ENCODE results near the gene ZNF292.
"Not testable (repeated sequence)": the region's sequence is repeated elsewhere in the genome, so short reads cannot be mapped to it uniquely, and the experiment has no call there.

Gene ZNF292

DNA sequence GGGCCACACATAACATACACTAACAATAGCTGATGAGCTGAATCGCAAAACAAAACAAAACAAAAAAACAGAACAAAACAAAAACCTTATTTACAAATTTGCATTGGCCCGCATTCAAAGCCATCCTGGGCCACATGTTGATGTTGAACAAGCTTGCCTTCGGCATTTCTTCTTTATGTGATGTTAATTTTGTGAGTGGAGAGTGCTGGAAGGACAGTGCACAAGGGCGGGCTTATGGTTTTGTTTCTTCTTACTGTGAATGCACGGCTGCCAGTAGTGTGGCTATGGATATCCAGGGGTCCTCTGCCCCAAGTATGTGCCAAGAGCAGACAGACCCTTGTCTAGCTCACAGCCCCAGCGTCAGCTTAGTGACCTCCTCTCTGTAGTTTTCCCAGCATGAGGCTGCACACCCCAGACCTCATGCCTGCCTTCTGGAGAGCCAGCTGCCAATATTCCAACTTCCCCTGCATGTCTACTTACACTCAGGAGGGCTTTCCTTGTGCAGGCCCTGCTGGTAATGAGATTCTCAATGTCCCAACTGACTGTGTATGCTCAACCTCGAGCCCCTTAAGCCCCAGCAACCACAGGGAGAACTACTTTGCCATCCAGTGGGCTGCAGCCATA lies 24.9 kb downstream of the ZNF292 start:
- no peak for ATAC-seq (ENCODE audit: low read depth)
- Mint-ChIP-seq H3K36me3 (peaks cover 25% of the 10 kb centered on the region), H3K9me3 (no peaks in the 10 kb centered on the region), H3K27ac (peak overlapping the region; percentile 33), H3K4me3 (no peak overlapping the region), H3K27me3 (no peaks in the 10 kb centered on the region), H3K4me1 (peaks cover 48% of the 10 kb centered on the region)
- no peak for DNase-seq (ENCODE audit: low spot score in 2 of 2)

DNA sequence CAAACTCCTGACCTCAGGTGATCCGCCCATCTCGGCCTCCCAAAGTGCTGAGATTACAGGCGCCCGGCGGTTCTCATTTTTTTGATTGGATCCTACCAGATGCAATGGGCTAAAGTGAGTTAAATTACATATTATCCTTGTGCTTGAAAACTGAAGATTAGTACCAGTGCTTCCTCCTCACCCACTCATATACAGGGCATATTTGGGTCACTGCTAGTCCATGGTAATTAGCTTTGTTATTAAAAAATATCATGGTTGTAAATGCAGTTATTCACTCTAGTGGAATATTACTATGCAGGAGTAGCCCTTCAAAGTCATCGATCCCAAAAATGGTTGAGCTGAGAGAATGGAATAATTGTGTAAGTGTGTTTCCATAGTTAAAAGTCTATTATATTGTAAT lies 26.5 kb downstream of the ZNF292 start:
- ATAC-seq (ENCODE audit: low read depth) (no peak), DNase-seq (ENCODE audit: low spot score in 2 of 2) (no peak)
- Mint-ChIP-seq H3K4me3 (no peak overlapping the region), H3K27ac (peak overlapping the region; percentile 82), H3K36me3 (peaks cover 20% of the 10 kb centered on the region), H3K9me3 (no peaks in the 10 kb centered on the region), H3K27me3 (no peaks in the 10 kb centered on the region), H3K4me1 (peaks cover 39% of the 10 kb centered on the region)

DNA sequence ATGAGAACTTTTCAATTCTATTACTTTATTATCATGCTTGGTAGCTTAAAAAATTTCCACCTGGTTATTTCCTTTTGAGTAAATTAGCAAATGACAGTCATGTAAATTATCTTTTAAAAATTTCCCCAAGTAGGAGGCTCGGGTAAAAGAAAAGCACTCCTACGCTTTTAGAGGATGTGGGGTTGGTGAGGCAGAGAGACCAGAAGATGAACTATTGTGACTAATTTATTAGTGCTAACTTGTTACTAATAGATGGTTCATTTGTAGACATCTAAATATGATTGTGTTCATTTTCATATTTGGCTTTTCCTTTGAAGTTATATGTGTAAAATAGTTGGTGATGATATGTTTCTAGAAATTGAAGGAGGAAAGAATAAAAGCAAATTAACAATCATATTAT lies 27.0 kb downstream of the ZNF292 start:
- peak; percentile 89 for ATAC-seq (ENCODE audit: low read depth)
- Mint-ChIP-seq H3K36me3 (peaks cover 17% of the 10 kb centered on the region), H3K4me3 (peak overlapping the region; percentile 17), H3K4me1 (peaks cover 39% of the 10 kb centered on the region), H3K27me3 (no peaks in the 10 kb centered on the region), H3K9me3 (no peaks in the 10 kb centered on the region), H3K27ac (peak overlapping the region; percentile 82)
- DNase-seq (ENCODE audit: low spot score in 2 of 2), result no peak

DNA sequence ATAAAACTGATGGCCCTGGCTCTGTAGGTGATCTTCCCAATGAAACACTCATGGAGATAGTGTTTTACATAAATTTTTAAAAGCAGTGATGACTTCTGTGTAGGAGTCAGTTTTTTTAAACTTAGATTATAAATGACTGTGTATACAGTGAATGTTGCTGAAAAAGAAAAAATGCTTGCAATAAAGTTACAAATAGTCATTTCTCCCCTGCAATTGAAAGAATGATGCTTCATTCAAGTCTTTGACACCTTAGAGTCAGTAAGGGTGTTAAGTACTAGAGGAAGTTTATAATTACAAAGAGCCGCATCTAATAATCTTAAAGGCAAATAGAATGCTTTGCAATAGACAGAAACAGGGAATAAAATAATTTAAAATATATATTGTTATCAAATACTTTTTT lies 27.6 kb downstream of the ZNF292 start:
- H3K27ac Mint-ChIP-seq, result peak overlapping the region; percentile 82
- no peak overlapping the region for H3K4me3 Mint-ChIP-seq
- peaks cover 14% of the 10 kb centered on the region for H3K36me3 Mint-ChIP-seq
- DNase-seq (ENCODE audit: low spot score in 2 of 2) (no peak), ATAC-seq (ENCODE audit: low read depth) (no peak)
- peaks cover 38% of the 10 kb centered on the region for H3K4me1 Mint-ChIP-seq
- no peaks in the 10 kb centered on the region for H3K27me3 Mint-ChIP-seq
- no peaks in the 10 kb centered on the region for H3K9me3 Mint-ChIP-seq

DNA sequence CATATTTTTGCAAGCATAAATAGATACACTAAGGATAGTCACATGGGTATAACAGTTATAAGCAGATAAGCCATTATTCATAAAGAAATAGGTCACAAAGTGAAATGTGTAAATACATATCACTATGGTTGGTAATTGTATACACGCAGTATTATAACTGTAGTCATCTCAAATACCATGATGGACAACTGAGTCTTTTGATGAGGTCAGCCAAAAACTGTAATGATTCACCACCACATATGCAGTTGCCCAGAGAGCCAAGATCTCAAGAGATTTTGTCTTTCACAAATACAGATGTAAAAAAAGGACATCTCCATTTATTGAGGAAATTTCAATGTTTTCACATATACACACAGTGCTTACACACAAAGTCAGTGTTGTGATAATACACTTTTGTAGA lies 28.3 kb downstream of the ZNF292 start:
- peaks cover 34% of the 10 kb centered on the region for H3K4me1 Mint-ChIP-seq
- no peaks in the 10 kb centered on the region for H3K27me3 Mint-ChIP-seq
- H3K4me3 Mint-ChIP-seq, result no peak overlapping the region
- DNase-seq (ENCODE audit: low spot score in 2 of 2) (no peak), ATAC-seq (ENCODE audit: low read depth) (no peak)
- peaks cover 14% of the 10 kb centered on the region for H3K36me3 Mint-ChIP-seq
- no peaks in the 10 kb centered on the region for H3K9me3 Mint-ChIP-seq
- H3K27ac Mint-ChIP-seq, result no peak overlapping the region

DNA sequence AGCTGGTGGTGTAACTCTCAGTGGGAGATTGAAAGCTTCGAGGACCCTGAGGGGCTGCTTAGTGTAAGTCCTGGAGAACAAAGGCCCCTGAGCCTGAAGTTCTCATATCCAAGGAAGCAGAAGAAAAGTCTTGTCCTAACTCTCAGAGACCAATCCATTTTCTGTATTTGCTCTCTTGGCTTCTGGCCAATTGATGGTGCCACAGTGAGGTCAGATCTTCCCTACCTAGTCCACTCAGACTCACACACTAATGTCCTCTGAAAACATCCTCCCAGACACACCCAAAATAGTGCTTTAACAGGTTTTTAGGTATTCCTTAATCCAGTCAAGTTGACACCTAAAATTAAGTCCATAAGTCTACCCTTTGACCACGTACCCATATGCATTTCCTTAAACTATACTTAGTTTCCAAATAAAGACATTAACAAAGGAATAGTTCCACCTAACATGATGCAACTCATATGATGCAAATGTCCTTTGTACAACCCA lies 29.4 kb downstream of the ZNF292 start:
- Mint-ChIP-seq H3K4me3 (no peak overlapping the region), H3K27me3 (no peaks in the 10 kb centered on the region), H3K27ac (peak overlapping the region; percentile 29), H3K9me3 (no peaks in the 10 kb centered on the region), H3K36me3 (peaks cover 13% of the 10 kb centered on the region), H3K4me1 (peaks cover 31% of the 10 kb centered on the region)
- DNase-seq (ENCODE audit: low spot score in 2 of 2), result no peak
- no peak for ATAC-seq (ENCODE audit: low read depth)

DNA sequence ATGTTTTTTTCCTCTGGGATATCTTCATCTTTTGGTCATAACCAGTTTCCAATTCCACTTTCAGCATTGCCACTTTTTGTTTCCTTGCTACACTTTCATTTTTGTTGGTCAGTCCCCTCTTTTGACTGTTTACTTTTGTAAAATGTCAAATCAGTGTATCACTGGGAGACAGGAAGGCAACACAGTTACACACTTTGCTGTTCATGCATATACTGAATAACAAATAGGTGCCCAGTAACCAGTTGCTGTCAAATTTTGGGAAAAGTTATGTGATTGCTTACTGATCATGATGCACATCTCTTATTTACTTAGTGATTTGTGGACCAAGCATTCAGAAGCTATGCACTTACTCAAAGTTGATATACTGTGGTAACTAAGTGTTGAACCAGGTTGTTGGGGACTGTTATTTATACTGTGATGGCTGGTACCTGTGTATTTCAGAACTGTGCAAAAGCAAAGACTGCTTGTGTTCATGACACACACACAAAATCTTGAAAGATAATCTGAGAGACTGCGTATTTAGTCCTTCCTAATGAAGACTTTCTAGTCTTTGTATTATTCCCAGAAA lies 41.0 kb downstream of the ZNF292 start:
- peak overlapping the region; percentile 75 for H3K27ac Mint-ChIP-seq
- H3K9me3 Mint-ChIP-seq, result no peaks in the 10 kb centered on the region
- DNase-seq (ENCODE audit: low spot score in 2 of 2) (no peak), ATAC-seq (ENCODE audit: low read depth) (no peak)
- H3K27me3 Mint-ChIP-seq, result no peaks in the 10 kb centered on the region
- H3K36me3 Mint-ChIP-seq, result peaks cover 2% of the 10 kb centered on the region
- H3K4me1 Mint-ChIP-seq, result peaks cover 27% of the 10 kb centered on the region
- peak overlapping the region; percentile 21 for H3K4me3 Mint-ChIP-seq

DNA sequence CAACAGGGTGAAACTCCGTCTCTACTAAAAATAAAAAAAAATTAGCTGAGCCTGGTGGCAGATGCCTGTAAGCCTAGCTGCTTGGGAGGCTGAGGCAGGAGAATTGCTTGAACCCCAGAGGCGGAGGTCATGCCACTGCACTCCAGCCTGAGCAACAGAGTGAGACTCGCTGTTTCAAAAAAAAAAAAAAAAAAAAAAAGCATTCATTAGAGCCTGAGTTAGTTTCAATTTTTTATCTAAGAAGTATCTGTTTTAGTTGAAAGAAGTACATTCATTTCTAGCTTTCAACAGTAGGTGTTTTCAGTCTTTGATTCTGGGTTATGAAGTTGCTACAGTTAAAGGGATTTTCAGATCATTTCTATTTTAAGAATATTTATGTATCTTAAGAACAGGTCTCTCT lies 42.2 kb downstream of the ZNF292 start:
- ATAC-seq (ENCODE audit: low read depth) (no peak), DNase-seq (ENCODE audit: low spot score in 2 of 2) (no peak)
- Mint-ChIP-seq H3K9me3 (no peaks in the 10 kb centered on the region), H3K27ac (no peak overlapping the region), H3K27me3 (no peaks in the 10 kb centered on the region), H3K4me3 (no peak overlapping the region), H3K36me3 (no peaks in the 10 kb centered on the region), H3K4me1 (peaks cover 24% of the 10 kb centered on the region)

DNA sequence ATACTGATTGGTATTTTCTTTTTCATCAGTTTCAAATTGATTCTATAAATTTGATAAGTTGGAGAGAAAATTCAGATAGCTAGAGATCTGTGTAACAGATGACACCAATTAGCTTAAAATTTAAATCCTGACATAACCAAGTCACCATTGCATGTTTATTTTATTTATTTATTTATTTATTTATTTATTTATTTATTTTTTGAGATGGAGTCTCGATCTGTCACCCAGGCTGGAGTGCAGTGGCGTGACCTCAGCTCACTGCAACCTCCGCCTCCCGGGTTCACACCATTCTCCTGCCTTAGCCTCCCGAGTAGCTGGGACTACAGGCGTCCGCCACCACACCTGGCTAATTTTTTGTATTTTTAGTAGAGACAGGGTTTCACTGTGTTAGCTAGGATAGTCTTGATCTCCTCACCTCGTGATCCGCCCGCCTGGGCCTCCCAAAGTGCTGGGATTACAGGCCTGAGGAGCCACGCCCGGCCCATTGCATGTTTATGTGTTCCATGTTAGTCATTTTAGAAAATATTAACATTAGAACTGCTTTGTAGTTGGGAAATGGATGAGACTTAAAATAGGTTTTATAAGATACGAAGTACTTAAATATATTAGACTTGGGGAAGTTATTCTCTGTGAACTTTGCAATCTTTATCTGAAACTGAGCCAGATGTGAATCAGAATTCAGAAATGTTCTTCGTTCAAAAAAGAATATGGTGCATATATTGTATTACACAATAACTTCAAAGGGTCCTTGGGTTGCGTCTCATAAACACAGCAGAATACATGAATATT lies 42.9 kb downstream of the ZNF292 start:
- not testable (repeated sequence) for DNase-seq (ENCODE audit: low spot score in 2 of 2); H3K27me3 Mint-ChIP-seq; H3K27ac Mint-ChIP-seq; H3K9me3 Mint-ChIP-seq; H3K36me3 Mint-ChIP-seq; H3K4me3 Mint-ChIP-seq; ATAC-seq (ENCODE audit: low read depth)
- H3K4me1 Mint-ChIP-seq, result peaks cover 23% of the 10 kb centered on the region

DNA sequence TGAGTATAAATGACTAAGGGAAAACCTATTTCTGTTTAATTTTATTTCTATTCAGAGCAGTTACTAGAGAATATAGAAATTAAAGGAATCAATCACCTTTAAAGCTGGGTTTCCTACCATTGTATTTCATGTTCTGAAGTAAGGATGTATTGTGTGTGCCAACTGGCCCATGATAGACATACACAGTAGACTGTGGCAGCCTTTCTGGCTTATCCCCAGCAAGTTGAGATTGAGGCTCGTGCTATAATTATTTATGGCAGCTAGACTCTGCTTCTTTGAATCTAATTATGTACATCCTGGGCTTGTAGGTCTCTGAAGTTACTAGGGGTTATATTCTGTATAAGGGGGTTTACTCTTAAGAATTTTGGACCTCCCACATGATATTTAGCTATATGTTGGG lies 44.4 kb downstream of the ZNF292 start:
- no peak overlapping the region for H3K4me3 Mint-ChIP-seq
- H3K4me1 Mint-ChIP-seq, result peaks cover 26% of the 10 kb centered on the region
- H3K27ac Mint-ChIP-seq, result peak overlapping the region; percentile 14
- H3K9me3 Mint-ChIP-seq, result no peaks in the 10 kb centered on the region
- H3K36me3 Mint-ChIP-seq, result no peaks in the 10 kb centered on the region
- H3K27me3 Mint-ChIP-seq, result no peaks in the 10 kb centered on the region
- DNase-seq (ENCODE audit: low spot score in 2 of 2) (no peak), ATAC-seq (ENCODE audit: low read depth) (no peak)

DNA sequence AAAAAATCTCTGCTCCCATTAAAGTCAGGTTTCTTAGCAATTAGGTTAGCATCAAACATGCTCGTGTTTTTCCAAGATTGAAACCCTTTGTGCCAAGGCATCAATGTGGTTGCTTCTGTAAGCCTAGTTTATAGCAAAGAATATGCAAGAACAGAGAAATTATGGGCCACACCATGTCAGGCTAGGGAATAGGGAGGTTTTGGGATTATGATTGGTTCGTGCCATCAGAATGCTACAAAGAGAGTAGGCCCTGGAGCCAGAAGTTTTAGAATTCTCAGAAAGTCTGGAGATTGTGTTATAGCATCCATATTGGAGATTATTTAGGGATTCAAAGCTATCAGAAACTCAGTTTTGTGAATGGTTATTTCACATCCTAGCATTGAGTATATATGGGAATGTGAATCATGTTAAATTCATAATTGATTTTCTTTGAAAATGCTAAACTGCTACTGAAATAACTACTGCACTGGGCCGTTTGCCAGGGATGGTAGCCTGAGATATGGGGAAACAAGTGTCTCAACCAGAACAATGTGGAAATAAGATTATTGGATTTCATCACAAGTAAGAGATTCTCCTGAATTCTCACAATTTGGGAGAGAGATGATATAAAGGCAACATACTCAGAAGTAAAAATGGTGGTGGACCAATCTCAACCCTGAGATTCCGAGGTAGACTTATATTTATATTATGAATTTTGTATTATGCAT lies 45.3 kb downstream of the ZNF292 start:
- H3K27ac Mint-ChIP-seq, result peak overlapping the region; percentile 51
- H3K27me3 Mint-ChIP-seq, result no peaks in the 10 kb centered on the region
- no peaks in the 10 kb centered on the region for H3K9me3 Mint-ChIP-seq
- no peaks in the 10 kb centered on the region for H3K36me3 Mint-ChIP-seq
- no peak for DNase-seq (ENCODE audit: low spot score in 2 of 2)
- H3K4me3 Mint-ChIP-seq, result no peak overlapping the region
- peaks cover 30% of the 10 kb centered on the region for H3K4me1 Mint-ChIP-seq
- no peak for ATAC-seq (ENCODE audit: low read depth)

DNA sequence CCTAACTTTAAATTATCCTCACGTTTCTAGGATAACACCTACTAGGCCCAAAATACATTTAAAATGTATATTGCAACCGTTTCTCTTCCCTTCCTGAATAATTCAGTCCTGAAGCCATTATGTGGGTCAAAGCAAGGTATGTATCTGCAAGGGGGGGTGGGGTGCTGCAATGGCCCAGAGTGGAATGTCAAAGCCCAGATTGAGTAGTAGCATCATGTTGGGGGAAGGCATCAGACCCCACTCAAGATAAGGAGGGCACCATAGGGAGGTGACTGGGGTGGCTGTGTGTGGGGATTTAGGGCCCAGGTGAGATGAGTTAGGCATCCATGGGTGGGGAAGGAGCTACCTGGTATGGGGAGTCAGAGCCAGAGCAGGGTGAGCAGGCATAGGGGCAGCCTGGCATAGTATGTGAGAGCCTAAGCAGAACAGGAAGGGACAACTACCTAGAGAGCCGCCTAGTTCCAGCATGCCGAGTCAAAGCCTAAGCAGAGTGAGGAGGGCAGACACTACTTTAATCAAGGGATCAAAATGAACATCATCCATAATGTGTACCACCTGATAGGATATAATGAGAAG lies 48.2 kb downstream of the ZNF292 start:
- Mint-ChIP-seq H3K4me3 (no peak overlapping the region), H3K9me3 (no peaks in the 10 kb centered on the region), H3K36me3 (peaks cover 4% of the 10 kb centered on the region), H3K27me3 (no peaks in the 10 kb centered on the region), H3K27ac (peak overlapping the region; percentile 22), H3K4me1 (peaks cover 41% of the 10 kb centered on the region)
- ATAC-seq (ENCODE audit: low read depth) (no peak), DNase-seq (ENCODE audit: low spot score in 2 of 2) (no peak)

DNA sequence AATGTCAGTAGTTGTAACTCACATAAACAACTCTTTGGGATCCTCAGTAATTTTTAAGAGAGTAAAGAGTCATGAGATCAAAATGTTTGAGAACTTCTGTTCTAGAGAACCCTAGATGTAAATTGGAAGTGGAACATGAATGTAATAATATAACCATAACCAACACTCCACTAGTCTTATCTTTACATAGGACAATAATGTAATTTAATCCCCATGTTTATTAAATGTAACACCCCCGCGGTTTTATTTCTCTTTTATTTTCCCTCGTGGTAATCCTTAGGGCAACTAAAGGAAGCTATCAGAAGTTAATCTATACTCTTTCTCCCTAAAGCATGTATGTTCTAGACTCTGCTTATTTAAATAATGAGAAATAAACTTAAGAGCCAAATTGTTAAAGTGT lies 54.4 kb downstream of the ZNF292 start:
- Mint-ChIP-seq H3K4me1 (peaks cover 60% of the 10 kb centered on the region), H3K4me3 (no peak overlapping the region), H3K27me3 (no peaks in the 10 kb centered on the region), H3K36me3 (peaks cover 9% of the 10 kb centered on the region), H3K9me3 (no peaks in the 10 kb centered on the region), H3K27ac (peak overlapping the region; percentile 58)
- ATAC-seq (ENCODE audit: low read depth) (no peak), DNase-seq (ENCODE audit: low spot score in 2 of 2) (no peak)

DNA sequence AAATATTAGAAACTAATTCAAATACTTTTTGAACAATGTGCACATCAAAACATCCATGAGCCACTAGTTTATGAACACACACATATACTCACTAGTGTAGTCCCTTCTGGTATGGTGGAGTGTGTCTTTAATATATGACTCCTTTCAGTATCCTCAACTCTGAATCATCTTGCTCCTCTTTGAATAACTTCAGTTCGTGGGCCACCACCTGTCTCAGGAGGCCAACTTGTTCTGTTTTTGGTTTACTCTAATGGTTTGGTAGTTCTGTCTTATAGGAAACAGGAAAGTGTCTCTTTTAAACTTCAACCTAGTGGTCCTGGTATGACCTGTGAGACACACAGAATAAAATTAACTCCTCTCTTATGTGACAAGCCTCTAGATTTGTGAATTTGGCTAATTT lies 55.6 kb downstream of the ZNF292 start:
- H3K27ac Mint-ChIP-seq, result peak overlapping the region; percentile 70
- peaks cover 9% of the 10 kb centered on the region for H3K36me3 Mint-ChIP-seq
- H3K27me3 Mint-ChIP-seq, result no peaks in the 10 kb centered on the region
- DNase-seq (ENCODE audit: low spot score in 2 of 2), result no peak
- H3K4me1 Mint-ChIP-seq, result peaks cover 54% of the 10 kb centered on the region
- peak; percentile 48 for ATAC-seq (ENCODE audit: low read depth)
- H3K4me3 Mint-ChIP-seq, result no peak overlapping the region
- no peaks in the 10 kb centered on the region for H3K9me3 Mint-ChIP-seq
